Astrocyte (in vitro differentiated cells and primary cell): ENCODE results near the gene SH3BGRL. TPM values are rescaled to one million over a fixed set of nuclear protein-coding genes. Genes with fewer than 3 reads are reported as not detected.
A peak's percentile ranks its signal among the peaks of the same experiment; 100 is the strongest.
"Not testable (repeated sequence)": the region's sequence is repeated elsewhere in the genome, so short reads cannot be mapped to it uniquely, and the experiment has no call there.

Source experiments
- DNase-seq: peaks from one replicate; pipeline ENCODE4 v3.0.0-alpha.2; 2010; ENCODE audit warnings: low read depth
- FAIRE-seq: peaks from 2 replicates; lab custom pipeline; 2011; peaks lifted over from hg19 to GRCh38; lab: Jason Lieb, UNC
- H2AFZ ChIP-seq: 2 replicates; pipeline ENCODE4 v1.6.0; 2012; ENCODE audit warnings: low read depth, low read length, inconsistent platforms
- H3K27ac ChIP-seq: 2 replicates; pipeline ENCODE4 v1.5.1; 2011; ENCODE audit warnings: low read depth, low read length, inconsistent platforms
- H3K27me3 ChIP-seq: 2 replicates; pipeline ENCODE4 v1.6.0; 2011; ENCODE audit warnings: low read length, inconsistent platforms; ENCODE audit not compliant: insufficient read depth
- H3K36me3 ChIP-seq: 2 replicates; pipeline ENCODE4 v1.5.1; 2011; ENCODE audit warnings: low read length, inconsistent platforms; ENCODE audit not compliant: insufficient read depth
- H3K4me1 ChIP-seq: 2 replicates; pipeline ENCODE4 v1.5.1; 2011; ENCODE audit warnings: low read length, inconsistent platforms; ENCODE audit not compliant: insufficient read depth
- H3K4me2 ChIP-seq: 2 replicates; pipeline ENCODE4 v1.6.0; 2012; ENCODE audit warnings: low read length, inconsistent platforms
- H3K4me3 ChIP-seq: 2 replicates; pipeline ENCODE4 v1.5.1; 2011; ENCODE audit warnings: low read depth, mild to moderate bottlenecking, low read length, inconsistent platforms; ENCODE audit not compliant: insufficient read depth
- H3K79me2 ChIP-seq: 2 replicates; pipeline ENCODE4 v1.6.0; 2012; ENCODE audit warnings: mild to moderate bottlenecking, low read length, inconsistent platforms; ENCODE audit not compliant: insufficient read depth
- H3K9ac ChIP-seq: 2 replicates; pipeline ENCODE4 v1.6.0; 2012; ENCODE audit warnings: mild to moderate bottlenecking, low read length, inconsistent platforms
- H3K9me3 ChIP-seq: 2 replicates; pipeline ENCODE4 v1.5.1; 2012; ENCODE audit warnings: low read depth, mild to moderate bottlenecking, low read length, inconsistent platforms; ENCODE audit not compliant: insufficient read depth
- H4K20me1 ChIP-seq: 2 replicates; pipeline ENCODE4 v1.6.0; 2012; ENCODE audit warnings: low read length, inconsistent platforms; ENCODE audit not compliant: insufficient read depth
- H3K27ac Mint-ChIP-seq: one replicate; pipeline ENCODE4 v1.8.0; 2021; ENCODE audit warnings: mild to moderate bottlenecking, mixed read lengths; ENCODE audit not compliant: unreplicated experiment
- H3K27me3 Mint-ChIP-seq: one replicate; pipeline ENCODE4 v1.8.0; 2021; ENCODE audit warnings: low read depth, mixed read lengths; ENCODE audit not compliant: unreplicated experiment
- H3K36me3 Mint-ChIP-seq: one replicate; pipeline ENCODE4 v1.8.0; 2021; ENCODE audit warnings: low read depth, mixed read lengths; ENCODE audit not compliant: unreplicated experiment
- H3K4me1 Mint-ChIP-seq: one replicate; pipeline ENCODE4 v1.8.0; 2021; ENCODE audit warnings: low read depth, mixed read lengths; ENCODE audit not compliant: unreplicated experiment
- H3K4me3 Mint-ChIP-seq: one replicate; pipeline ENCODE4 v1.8.0; 2021; ENCODE audit warnings: mild to moderate bottlenecking, moderate library complexity, mixed read lengths; ENCODE audit not compliant: unreplicated experiment
- H3K9me3 Mint-ChIP-seq: one replicate; pipeline ENCODE4 v1.8.0; 2021; ENCODE audit warnings: mild to moderate bottlenecking, mixed read lengths; ENCODE audit not compliant: unreplicated experiment
- CTCF ChIP-seq: IDR thresholded peaks from 2 replicates; pipeline ENCODE4 v1.5.1; 2011; ENCODE audit warnings: low read depth, mild to moderate bottlenecking, inconsistent platforms, low read length, moderate library complexity; ENCODE audit not compliant: insufficient read depth
- EZH2 ChIP-seq: IDR thresholded peaks from 2 replicates; pipeline ENCODE4 v1.6.1; 2012; ENCODE audit warnings: mild to moderate bottlenecking, low read length, inconsistent platforms; ENCODE audit not compliant: insufficient read depth
- total RNA-seq: library from RNA; stranded (reverse); gene quantifications from 2 replicates; pipeline ENCODE4 v1.2.1, GENCODE V29; 2021

The SH3BGRL gene
- total RNA-seq, 1 donor from 2014 or later, result 132 TPM

GRCh38 chrX:81336455-81337152 lies 134.7 kb downstream of the SH3BGRL start:
- Histone ChIP-seq H3K9me3 (no peaks in the 10 kb centered on the region), H4K20me1 (peaks cover 3% of the 10 kb centered on the region), H3K9ac (no peak overlapping the region), H3K4me1 (no peaks in the 10 kb centered on the region), H3K4me2 (no peak overlapping the region), H3K36me3 (no peaks in the 10 kb centered on the region), H2AFZ (no peak overlapping the region), H3K4me3 (no peak overlapping the region), H3K27ac (no peak overlapping the region), H3K27me3 (no peaks in the 10 kb centered on the region), H3K79me2 (no peaks in the 10 kb centered on the region)
- peaks cover 10% of the 10 kb centered on the region for H3K36me3 Mint-ChIP-seq
- DNase-seq (peak; percentile 25), FAIRE-seq (no peak)
- TF ChIP-seq EZH2 (no peak), CTCF (no peak)
- no peak overlapping the region for H3K4me3 Mint-ChIP-seq
- no peak overlapping the region for H3K27ac Mint-ChIP-seq
- H3K4me1 Mint-ChIP-seq, result peaks cover 16% of the 10 kb centered on the region
- H3K27me3 Mint-ChIP-seq, result no peaks in the 10 kb centered on the region
- H3K9me3 Mint-ChIP-seq, result no peaks in the 10 kb centered on the region

- H3K9ac ChIP-seq, result no peak overlapping the region
- H3K79me2 ChIP-seq, result no peaks in the 10 kb centered on the region
- Mint-ChIP-seq H3K4me1 (peaks cover 16% of the 10 kb centered on the region), H3K36me3 (peaks cover 10% of the 10 kb centered on the region), H3K27ac (no peak overlapping the region), H3K9me3 (no peaks in the 10 kb centered on the region), H3K27me3 (no peaks in the 10 kb centered on the region), H3K4me3 (no peak overlapping the region)
- DNase-seq, result no peak
- no peak overlapping the region for H2AFZ ChIP-seq
- no peaks in the 10 kb centered on the region for H3K36me3 ChIP-seq
- no peak overlapping the region for H3K27ac ChIP-seq
- no peaks in the 10 kb centered on the region for H3K27me3 ChIP-seq
- no peaks in the 10 kb centered on the region for H3K9me3 ChIP-seq
- H3K4me2 ChIP-seq, result no peak overlapping the region
- H4K20me1 ChIP-seq, result peaks cover 3% of the 10 kb centered on the region
- no peaks in the 10 kb centered on the region for H3K4me1 ChIP-seq
- H3K4me3 ChIP-seq, result no peak overlapping the region
- FAIRE-seq, result no peak
- TF ChIP-seq EZH2, result no peak
- TF ChIP-seq CTCF, result no peak
These were observed 135.9 kb downstream of the SH3BGRL start for GRCh38 chrX:81337805-81338204.

- Mint-ChIP-seq H3K27me3 (no peaks in the 10 kb centered on the region), H3K27ac (no peak overlapping the region), H3K4me1 (peaks cover 10% of the 10 kb centered on the region), H3K9me3 (no peaks in the 10 kb centered on the region), H3K4me3 (no peak overlapping the region), H3K36me3 (peaks cover 10% of the 10 kb centered on the region)
- H3K4me2 ChIP-seq, result no peak overlapping the region
- no peak overlapping the region for H3K4me3 ChIP-seq
- H4K20me1 ChIP-seq, result peaks cover 3% of the 10 kb centered on the region
- no peak for TF ChIP-seq CTCF
- TF ChIP-seq EZH2, result no peak
- FAIRE-seq (no peak), DNase-seq (no peak)
- no peaks in the 10 kb centered on the region for H3K27me3 ChIP-seq
- H3K9ac ChIP-seq, result no peak overlapping the region
- no peak overlapping the region for H2AFZ ChIP-seq
- H3K27ac ChIP-seq, result no peak overlapping the region
- no peaks in the 10 kb centered on the region for H3K79me2 ChIP-seq
- H3K36me3 ChIP-seq, result no peaks in the 10 kb centered on the region
- H3K9me3 ChIP-seq, result no peaks in the 10 kb centered on the region
- no peaks in the 10 kb centered on the region for H3K4me1 ChIP-seq
These were observed 137.0 kb downstream of the SH3BGRL start for GRCh38 chrX:81338924-81339323.

GRCh38 chrX:81345296-81345695 lies 143.4 kb downstream of the SH3BGRL start:
- not testable (repeated sequence) for DNase-seq, H3K27me3 ChIP-seq, H3K4me3 ChIP-seq, H3K27me3 Mint-ChIP-seq, H3K9me3 ChIP-seq, H3K36me3 Mint-ChIP-seq, H4K20me1 ChIP-seq, H3K9ac ChIP-seq, H3K27ac ChIP-seq, H3K36me3 ChIP-seq, H3K79me2 ChIP-seq, H3K4me1 ChIP-seq, H2AFZ ChIP-seq, FAIRE-seq, H3K4me1 Mint-ChIP-seq, H3K27ac Mint-ChIP-seq, H3K4me3 Mint-ChIP-seq, H3K9me3 Mint-ChIP-seq, H3K4me2 ChIP-seq
